Umbilical cord (tissue), 2 donors: ENCODE results near the gene AK9. TPM values are rescaled to one million over a fixed set of nuclear protein-coding genes. Genes with fewer than 3 reads are reported as not detected.

Experiments
- DNase-seq: peaks from one replicate; pipeline ENCODE4 v3.0.0-alpha.2; 2015; ENCODE audit warnings: low spot score
- total RNA-seq: library from RNA; depleted of rRNA; stranded (reverse); fragments of >200 nt; gene quantifications from one replicate; pipeline ENCODE4 v1.2.3, GENCODE V29; 2014; ENCODE audit warnings: low replicate concordance; ENCODE audit not compliant: insufficient read depth

Gene AK9
- total RNA-seq, 1 donor from 2014 or later: 18.5 TPM

DNA sequence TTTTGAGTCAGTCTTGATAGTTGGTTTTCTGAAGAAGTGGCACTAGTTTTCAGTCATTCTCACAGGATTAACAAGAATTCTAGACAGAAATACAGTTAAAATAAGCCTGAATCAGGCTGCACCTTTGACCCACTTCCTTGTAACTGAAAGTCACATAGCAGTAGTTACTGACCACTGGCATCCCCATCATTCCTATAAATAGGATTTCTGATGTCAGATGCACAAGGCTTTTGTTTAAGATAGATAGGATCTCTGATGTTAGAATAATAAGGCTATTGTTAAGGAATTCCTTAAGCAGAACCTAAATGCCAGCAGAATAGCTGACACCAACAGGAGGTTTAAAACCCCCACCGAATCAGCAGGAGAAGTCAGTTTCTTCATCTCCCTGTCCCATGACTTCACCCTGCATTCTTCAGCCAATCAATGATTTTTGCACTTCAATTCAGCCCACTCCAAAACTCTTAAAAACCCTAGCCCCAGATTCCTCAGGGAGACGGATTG, 177.4 kb downstream of the AK9 start:
- DNase-seq: no peak

DNA sequence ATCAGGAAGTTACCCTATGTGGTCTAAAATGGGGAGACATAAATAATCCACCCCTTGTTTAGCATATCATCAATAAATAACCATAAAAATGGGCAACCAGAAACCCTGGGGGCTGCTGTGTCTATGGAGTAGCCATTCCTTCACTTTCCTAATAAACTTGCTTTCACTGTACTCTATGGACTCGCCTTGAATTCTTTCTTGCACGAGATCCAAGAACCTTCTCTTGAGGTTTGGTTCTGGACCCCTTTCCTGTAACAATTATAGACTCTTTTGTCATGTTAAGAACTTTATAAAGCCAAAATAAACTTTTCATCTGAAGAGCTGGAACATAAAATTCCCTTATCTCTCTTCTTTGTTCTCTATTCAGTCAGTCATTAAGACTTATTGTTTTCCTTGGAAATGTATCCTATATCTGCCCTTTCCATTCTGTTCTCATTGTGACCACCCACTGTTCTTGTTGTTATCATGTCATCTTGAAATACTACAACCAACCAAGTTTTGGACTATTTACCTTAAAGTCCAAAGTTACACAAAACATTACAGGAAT, 178.7 kb downstream of the AK9 start:
- no peak for DNase-seq

DNA sequence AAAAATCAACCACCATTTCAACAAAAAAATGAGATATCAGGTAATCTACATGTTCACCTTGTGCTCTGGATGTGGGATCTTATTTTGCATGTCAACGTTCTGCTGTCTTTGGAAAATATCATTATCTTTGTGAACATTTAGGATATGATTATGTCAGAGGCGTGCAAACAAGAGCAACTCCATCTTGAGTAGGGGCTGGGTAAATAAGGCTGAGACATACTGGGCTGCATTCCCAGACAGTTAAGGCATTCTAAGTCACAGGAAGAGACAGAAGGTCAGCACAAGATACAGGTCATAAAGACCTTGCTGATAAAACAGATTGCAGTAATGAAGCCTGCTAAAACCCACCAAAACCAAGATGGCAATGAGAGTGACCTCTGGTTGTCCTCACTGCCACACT, 179.2 kb downstream of the AK9 start:
- DNase-seq: peak; percentile 3

DNA sequence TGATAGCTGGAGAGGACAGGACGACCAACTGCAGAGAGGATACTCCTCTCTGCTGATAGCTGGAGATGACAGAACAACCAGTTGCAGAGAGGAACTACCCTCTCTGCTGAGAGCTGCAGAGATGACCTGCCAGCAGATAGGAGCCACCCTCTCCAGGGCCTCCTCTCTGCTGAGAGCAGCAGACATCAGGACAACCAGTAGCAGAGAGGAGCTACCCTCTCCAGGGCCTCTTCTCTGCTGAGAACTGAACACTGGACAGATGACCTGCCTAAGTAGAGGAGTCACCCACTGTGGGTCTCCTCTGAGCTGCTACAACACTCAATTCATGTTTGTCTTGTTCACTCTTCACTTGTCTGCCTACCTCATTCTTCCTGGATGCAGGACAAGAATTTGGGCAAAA, 180.6 kb downstream of the AK9 start:
- no peak for DNase-seq

DNA sequence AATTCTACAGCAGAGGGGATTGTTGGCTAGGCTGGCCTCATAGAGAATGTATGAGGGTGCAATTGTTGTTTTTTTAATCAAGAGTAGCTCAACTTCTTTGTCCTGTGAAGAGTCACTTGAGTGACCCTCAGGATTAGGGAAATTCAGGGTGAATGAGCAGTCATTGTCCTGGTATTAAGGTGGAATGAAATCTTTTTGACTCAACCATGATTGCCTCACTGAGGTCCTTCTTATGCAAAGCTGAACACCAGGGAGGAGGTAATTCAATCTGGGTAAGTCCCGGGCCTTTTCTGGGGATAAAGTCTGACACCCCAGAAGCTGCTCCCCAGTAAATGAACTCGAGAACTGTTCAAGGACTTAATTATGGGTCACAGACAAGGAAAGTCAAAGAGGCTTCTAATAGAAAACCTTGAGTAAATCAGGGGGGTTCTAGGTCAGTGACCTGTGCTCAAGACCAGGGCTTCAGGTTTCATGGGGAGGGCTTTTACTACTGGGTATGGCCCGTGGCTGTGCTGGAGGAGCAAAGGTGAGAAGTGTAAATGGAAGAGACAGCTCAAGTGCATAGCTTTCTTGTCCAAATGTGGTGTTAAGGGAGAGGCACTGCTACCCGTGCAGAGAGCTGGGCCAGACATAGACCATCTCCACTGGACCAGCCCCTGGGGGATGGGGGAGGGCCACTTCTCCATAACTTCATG, 182.7 kb downstream of the AK9 start:
- DNase-seq: no peak

DNA sequence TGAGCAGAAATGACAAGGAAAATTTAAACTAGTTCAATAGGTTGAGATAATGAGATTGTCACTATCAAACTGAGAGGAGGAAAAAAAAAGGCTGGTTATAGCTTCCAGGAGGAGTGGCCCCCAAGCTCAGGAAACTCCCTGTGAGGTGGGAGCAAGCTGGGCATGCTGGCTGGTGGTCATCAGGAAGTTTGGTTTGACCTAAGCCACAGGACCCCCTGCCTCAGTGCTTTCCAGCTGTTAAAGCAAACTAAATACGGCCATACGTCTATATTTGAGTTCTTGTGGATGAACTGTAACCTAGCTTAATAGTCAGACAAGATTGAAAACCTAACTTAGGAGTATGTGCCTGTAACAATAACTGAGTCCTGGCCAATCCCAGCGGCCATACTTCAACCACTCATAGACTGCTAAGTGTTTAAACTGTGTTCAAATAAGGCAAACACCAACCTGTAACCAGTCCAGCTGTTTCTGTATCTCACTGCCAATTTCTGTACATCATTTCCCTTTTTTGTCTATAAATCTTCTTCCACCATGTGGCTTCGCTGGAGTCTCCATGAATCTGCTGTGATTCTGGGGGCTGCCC, 183.4 kb downstream of the AK9 start:
- no peak for DNase-seq

DNA sequence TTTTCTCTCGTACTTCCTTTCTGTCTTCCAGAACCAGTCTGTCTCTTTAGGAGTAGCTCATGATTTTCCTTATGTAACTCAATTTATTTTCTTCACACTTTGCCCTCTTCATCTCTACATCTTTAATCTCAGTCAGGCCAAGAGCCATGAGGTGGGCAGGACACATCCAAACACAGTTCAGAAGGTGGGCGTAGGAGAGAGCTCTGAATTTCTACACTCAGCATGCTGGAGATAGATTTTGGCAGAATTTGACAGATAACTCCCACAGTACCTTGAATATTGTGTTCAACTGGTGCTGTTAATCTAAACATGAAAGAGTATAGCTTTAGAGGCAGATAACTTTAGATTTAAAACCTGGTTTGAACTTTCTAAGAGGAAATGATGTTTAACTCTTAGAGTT, 184.2 kb downstream of the AK9 start:
- DNase-seq: no peak

DNA sequence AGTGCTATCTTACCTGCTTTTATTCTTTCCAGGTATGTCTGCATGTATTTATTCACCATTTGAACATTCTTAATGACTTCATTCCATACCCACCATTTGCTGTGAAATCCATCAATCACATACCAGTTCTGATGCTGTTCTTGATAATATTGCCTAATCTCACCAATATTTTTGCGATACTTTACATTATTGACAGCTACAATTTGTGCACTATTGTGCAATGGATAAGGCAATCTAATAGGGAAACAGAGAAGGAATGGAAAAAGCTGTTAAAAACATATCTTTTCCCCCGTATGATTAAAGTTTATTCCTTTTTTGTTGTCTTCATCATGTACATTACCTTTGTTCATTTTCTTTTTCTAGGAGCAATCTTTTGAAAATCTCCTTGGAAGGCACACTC, 184.7 kb downstream of the AK9 start:
- no peak for DNase-seq

DNA sequence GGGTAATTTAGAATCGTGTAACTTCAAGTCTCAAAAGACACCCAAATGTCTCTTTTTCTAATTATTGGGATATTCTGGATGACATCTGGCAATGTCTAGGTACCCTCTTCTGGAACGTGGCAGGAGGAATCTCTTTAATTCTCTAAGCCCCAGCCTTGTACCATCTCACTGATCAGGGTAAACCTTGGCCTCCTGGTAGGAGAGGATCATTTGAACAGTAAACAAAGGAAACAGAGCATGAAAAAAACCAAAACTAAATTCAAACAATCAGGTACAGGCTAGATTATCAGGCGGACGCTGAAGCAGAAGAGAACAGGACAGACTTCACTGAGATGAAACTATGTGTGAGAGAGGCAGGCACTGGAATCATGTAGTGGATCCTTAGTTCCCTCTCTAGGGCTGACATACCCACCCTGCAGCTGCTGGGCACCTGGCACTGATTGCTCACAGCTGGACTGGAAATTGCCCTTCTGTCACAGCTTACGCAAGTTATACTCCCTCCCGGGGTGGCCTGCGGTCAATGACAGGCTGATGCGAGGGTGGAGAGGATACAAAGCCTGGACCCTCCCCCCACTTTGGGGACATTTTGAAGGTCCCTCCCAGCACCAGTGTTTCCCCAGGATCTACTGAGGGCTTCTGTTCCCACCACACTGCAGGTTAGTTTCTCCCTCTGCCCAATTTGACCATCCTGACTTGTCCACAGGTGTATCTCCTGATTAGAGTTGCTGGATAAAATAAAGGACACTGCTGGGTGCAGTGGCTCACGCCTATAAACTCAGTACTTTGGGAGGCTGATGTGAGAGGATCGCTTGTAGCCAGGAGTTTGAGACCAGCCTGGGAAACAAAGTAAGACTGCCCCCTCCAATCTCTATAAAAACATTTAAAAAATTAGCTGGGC, 187.4 kb downstream of the AK9 start:
- DNase-seq: no peak

DNA sequence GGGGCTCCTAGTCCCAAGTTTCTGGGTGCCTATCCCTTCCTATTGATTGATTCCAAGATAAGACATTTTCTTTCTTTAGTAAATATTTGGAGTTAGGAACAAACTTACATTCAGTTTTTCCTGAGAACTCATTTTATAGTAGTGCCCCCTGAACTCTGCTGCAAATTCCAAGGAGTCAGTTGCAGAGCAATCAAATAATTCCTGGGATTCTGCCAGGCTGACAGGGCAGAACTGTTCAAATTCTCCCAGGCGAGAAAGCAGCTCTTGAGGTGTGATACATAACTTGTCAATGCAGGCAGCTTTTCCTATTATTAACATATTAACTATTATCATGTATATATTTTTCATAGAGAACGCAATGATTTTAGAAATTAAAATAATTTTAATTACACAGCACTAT, 192.1 kb downstream of the AK9 start:
- DNase-seq: no peak

DNA sequence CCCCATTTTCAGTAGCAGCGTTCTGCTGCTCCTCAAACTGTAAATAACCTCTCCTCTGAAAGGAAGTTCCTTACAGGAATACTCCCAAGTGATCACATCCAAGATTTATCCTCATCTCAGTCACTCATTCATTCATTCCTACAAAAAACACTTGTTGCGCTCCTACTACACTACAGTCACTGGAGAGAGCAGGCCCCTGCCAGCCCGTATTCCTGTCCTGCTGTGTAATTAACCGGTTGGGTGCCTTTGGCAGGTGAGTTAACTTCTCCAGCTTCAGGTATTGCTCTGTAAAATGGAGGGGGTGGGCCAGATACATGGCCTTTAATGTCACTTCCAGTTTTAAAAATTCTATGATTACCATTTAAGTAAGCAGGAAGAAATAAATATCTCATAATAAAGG, 192.9 kb downstream of the AK9 start:
- DNase-seq: no peak

DNA sequence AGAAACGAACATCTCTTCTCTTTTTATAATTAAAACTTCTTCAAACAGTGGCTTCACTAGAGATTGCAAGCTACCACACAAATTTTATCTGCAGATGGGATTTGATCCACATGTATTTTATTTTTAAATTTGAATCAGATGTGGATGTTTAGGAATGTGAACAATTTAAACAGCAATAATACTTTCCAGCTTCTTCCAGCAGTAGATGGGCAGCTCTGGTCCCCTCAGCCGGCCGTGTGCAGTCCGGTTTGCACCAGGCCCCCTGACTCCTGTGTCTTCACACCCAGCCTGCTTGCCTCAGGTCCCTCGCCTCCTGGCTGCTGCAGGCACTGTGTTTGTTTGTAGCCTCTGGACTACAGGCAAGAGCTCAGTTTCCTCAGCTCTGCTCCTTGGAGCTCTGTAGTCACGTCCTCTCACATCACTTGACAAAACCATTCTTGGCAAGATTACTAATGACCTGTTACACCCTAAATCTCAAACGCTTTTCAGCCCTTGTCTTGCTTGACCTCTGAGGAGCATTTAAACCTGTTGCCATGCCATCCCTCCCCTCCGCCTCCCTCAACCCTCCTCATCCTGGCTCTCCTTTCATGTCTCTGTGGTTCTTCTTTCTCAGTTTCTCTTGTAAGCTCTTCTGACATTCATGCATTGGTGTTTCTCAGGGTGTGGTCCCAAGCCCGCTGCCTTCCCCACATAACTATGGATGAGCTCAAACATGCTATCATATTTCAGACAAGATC, 194.8 kb downstream of the AK9 start:
- DNase-seq: peak; percentile 38

DNA sequence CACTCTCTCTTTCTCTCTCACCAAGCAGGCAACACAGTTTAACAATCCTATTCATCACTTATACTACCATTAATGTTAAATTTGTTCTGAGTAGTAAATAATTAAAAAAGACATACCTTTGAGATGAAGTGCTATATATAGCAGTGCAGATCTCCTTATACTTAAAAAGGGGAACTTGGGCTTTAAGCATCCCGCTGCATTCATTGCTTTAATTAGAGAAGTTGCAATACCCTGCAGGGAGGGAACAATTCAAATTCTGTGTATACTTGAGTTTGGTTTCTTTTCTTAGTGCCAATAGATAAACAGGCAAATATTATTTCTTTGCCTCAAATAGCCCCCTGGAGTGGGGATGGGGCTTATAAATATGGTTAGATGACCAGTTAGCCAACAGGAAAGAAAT, 197.1 kb downstream of the AK9 start:
- DNase-seq: no peak

DNA sequence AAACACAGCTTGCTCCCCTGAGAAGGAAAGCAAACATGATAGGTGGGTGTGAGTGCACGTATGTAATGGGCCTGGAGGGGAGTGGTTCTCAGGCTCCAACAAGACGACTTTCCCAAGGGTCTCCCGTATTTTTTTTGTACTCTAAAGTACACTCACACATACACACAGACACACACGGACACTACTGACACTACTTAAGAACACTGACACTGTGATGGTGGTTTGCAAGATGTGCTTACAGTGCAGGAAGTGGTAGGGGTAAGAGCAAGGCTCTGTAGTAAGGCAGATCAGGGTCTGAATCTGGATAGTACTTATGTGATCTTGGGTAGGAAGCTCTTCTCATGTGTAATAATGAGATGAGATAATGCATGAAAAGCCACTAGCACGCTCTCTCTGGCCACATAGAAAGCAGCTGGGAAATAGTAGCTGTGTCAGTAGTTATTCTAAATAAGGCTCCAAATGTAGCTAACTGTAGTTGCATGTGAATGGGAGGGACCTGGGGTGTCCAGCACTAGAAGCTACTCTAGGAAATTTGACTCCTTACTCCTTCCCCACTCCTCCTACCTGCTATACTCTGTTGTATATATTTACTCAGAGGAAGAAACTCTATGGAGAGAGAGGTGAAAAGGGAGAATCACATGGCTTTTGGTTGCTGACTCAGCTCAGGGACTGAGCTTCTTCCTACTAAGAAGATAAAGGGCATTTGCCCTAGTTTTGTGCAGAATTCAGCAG, 199.6 kb downstream of the AK9 start:
- peak; percentile 69 for DNase-seq

DNA sequence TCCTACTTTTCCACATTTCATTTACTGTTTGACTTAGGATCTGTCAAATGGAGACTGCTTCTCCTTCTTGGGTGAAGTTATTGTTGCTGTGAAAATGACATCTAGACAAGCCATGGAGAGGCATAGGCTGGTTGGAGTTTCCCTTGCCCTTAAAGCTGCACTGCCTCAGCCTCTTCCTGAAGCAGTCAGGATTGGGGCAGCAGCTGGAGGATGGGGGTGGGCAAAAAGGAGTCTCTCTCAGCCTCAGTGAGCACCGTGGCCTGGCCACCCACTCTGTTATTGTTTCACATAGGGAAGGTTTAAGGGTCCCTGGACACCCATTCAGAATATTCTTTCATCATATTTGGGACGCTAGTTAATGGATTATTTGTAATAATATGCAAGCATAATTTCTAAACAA, 200.3 kb downstream of the AK9 start:
- no peak for DNase-seq

DNA sequence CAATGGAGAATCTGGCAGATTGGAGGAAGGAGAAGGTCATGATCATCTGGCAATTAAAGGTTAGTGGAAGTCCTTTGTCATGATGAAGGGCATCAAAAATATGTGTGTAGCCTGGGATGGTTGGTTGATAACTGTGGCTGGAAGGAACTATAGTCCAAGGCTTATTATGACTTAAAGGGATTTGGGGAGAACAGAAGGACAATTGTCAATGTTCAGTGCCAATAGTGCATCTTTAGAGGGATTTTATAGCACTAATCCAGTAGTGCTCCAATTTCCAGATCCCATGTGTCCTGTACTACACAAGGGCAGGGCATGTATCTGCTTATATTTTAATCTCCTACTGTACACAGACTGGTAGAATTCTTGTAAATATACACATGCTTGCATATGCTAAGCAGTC, 203.0 kb downstream of the AK9 start:
- no peak for DNase-seq

DNA sequence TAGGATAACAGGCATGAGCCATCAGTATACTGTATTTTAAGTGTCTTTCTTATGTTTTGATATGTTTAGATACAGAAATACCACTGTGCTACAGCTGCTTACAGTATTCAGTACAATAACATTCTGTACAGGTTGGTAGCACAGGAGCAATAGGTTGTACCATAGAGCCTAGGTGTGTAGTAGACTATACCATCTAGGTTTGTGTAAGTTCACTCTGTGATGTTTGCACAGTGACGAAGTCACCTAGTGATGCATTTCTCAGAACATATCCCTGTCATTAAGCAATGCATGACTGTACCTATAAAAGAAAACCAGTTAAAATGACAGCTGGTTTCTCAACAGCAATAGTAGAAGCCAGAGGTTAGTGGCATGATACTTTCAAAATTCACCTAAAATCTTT, 204.9 kb downstream of the AK9 start:
- no peak for DNase-seq

DNA sequence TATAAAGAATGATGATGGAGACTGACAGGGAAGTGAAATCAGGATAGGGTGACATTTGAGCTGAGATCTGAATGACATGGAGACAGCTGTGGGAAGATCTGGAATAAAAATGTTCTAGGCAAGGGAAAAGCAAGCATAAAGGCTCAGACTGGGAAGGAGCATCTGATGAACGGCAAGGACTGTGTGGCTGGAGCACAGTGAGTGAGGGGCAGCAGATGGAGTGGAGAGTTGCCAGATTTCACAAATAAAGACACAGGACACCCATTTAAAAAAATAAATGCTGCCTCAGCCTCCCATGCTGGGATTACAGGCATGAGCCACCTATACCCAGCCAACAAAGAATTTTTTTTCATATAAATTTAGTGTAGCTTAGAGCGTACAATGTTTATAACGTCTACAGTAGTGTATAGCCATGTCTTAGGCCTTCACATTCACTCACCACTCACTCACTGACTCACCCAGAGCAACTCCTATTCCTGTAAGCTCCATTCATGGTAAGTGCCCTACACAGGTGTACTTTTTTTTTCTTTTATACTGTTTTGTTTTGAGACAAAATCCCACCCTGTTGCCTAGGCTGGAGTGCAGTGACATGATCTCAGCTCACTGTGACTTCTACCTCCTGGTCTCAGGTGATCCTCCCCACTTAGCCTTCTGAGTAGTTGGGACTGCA, 205.6 kb downstream of the AK9 start:
- DNase-seq: no peak

DNA sequence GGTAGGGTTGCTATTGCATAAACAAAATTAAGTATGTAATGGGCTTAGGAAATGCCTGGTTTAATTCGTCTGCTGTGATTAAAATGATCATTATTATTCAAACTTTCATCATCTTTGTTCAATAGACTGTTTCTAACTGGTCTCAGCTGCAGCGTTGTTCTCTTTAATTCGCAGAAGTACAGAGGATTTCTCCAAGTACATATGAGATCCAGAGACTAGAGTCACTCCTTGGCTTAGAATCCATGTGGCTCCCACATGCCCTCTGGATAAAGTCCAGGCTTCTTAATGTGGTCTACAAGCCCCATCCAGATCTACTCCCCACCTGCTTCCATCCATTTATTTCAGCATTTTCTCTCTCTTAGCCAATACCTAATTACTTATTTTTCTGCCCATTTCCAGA, 206.9 kb downstream of the AK9 start:
- DNase-seq: peak; percentile 14

DNA sequence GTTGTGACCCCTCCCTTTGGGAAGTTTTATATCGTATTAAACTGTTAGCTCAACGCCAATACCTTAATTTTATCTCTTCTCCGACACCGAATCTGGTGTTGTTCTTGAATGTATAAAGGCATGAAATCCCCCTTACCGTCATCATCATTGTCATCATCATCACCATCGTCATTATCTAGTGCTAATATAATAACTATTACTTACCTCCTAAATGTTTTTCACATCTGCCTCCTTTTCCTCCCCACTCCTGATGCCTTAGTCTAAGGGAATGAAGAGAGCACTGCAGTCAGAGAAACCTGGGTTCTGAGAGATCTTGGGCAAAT, 207.3 kb downstream of the AK9 start:
- no peak for DNase-seq
